Memory B cell (primary cell): ENCODE results near the gene PHF20.
"Not testable (repeated sequence)": the region's sequence is repeated elsewhere in the genome, so short reads cannot be mapped to it uniquely, and the experiment has no call there.

ENCODE experiments used
- ATAC-seq: fragments of 150-1000 bp; cut with Tn5 transposase; 2 replicates; pipeline ENCODE4 v1.10.0; 2021; ENCODE audit warnings: low read depth, mild to moderate bottlenecking, moderate library complexity
- DNase-seq, 2 donors: peaks; one replicate each; pipeline ENCODE4 v3.0.0; 2022; ENCODE audit warnings: low spot score in 2 of 2
- H3K27ac Mint-ChIP-seq: one replicate; pipeline ENCODE4 v1.8.0; 2022; ENCODE audit warnings: mild to moderate bottlenecking, moderate library complexity, mixed read lengths
- H3K27me3 Mint-ChIP-seq: one replicate; pipeline ENCODE4 v1.8.0; 2022; ENCODE audit warnings: mixed read lengths
- H3K36me3 Mint-ChIP-seq: one replicate; pipeline ENCODE4 v1.8.0; 2022; ENCODE audit warnings: mild to moderate bottlenecking, mixed read lengths
- H3K4me1 Mint-ChIP-seq: one replicate; pipeline ENCODE4 v1.8.0; 2022; ENCODE audit warnings: mixed read lengths
- H3K4me3 Mint-ChIP-seq: one replicate; pipeline ENCODE4 v1.8.0; 2022; ENCODE audit warnings: mild to moderate bottlenecking, moderate library complexity, mixed read lengths
- H3K9me3 Mint-ChIP-seq: one replicate; pipeline ENCODE4 v1.8.0; 2022; ENCODE audit warnings: mixed read lengths

The PHF20 gene

DNA sequence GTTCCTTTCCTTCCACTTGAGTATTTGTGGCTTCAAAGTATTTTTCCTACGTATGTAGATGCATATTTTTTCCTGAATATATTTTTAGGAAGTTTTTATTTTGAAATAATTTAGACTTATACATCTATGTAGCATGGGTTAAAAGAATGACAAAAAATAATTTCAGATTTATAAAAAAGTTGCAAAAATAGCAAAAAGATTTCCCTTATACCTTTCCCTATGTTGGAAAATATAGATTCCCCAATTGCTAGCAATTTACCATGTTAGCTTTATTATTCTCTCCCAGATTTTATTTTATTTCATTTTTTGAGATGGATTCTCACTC, 112.7 kb downstream of the PHF20 start:
- no peak overlapping the region for H3K4me3 Mint-ChIP-seq
- no peaks in the 10 kb centered on the region for H3K27me3 Mint-ChIP-seq
- ATAC-seq (no peak), DNase-seq (no peak)
- H3K9me3 Mint-ChIP-seq: no peaks in the 10 kb centered on the region
- H3K27ac Mint-ChIP-seq: peak overlapping the region; percentile 62
- H3K36me3 Mint-ChIP-seq: peaks cover 10% of the 10 kb centered on the region
- peaks cover 10% of the 10 kb centered on the region for H3K4me1 Mint-ChIP-seq

DNA sequence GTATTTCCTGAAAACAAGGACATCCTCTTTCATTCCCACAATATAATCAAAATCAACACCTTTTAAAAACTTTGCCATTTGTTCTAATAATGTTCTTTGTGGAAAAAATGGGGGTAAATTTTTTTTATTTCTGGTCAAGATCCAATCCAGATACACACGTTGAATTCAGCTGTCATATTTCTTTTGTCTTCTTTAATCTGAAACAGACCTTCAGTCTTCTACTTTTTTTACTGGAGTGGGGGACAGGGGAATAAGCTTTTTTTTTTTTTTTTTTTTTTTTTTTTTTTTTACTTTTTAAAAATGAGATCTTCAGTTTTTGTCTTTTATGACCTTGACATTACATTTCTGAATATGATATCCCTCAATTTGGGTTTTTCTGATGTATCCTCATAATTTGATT, 113.4 kb downstream of the PHF20 start:
- DNase-seq (no peak), ATAC-seq (no peak)
- no peaks in the 10 kb centered on the region for H3K27me3 Mint-ChIP-seq
- H3K4me1 Mint-ChIP-seq: peaks cover 10% of the 10 kb centered on the region
- peaks cover 8% of the 10 kb centered on the region for H3K36me3 Mint-ChIP-seq
- no peak overlapping the region for H3K4me3 Mint-ChIP-seq
- H3K27ac Mint-ChIP-seq: no peak overlapping the region
- H3K9me3 Mint-ChIP-seq: no peaks in the 10 kb centered on the region

DNA sequence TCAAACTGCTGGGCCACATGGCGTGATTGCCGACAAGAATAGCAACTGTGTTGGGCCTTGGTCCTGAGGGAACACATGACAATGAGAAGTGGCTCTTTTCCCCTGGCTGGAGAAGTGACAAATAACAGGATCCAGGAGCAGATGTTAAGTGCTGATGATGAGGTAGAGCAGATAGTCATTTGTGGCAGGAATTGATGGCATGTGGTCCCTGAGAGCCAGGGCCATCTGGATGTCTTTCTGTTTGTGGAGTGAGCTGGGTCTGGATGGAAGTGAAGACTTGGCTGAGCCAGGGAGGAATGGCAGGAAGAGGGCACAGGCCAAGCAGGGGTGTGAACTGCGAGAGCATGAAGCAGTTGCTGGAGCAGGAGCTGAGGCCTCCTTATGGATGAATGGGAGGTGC, 114.7 kb downstream of the PHF20 start:
- no peak overlapping the region for H3K27ac Mint-ChIP-seq
- no peak for ATAC-seq
- H3K36me3 Mint-ChIP-seq: peaks cover 10% of the 10 kb centered on the region
- no peak for DNase-seq
- no peak overlapping the region for H3K4me3 Mint-ChIP-seq
- peaks cover 10% of the 10 kb centered on the region for H3K4me1 Mint-ChIP-seq
- H3K9me3 Mint-ChIP-seq: no peaks in the 10 kb centered on the region
- no peaks in the 10 kb centered on the region for H3K27me3 Mint-ChIP-seq

DNA sequence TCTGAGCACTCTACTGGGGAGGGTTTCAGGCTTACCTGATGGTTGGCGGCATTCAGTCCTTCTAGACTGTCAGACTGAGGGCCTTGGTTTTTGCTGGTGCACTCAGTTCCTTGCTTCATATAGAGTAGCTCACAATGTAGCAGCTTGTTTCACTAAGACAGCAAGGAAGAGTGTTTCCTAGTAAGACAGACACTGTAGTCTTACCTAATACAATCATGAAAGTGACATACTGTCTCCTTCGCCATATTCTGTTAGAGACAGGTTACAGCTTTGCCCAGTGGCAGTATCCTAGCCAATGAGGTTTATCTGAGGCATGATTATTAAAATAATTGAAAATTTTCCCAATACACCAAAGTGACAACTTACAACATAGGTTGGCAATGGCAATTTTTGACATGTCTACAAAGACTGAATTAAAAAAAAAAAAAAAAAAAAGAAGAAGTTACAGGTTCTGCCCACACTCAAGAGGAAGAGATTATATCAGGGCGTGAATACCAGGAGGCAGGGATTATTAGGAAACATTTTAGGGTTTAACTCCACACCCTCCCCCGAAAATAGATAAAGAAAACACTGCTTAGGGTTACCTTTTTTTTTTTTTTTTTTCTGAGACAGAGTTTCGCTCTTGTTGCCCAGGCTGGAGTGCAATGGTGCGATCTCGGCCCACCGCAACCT, 115.7 kb downstream of the PHF20 start:
- peaks cover 10% of the 10 kb centered on the region for H3K36me3 Mint-ChIP-seq
- H3K9me3 Mint-ChIP-seq: no peaks in the 10 kb centered on the region
- DNase-seq: no peak

DNA sequence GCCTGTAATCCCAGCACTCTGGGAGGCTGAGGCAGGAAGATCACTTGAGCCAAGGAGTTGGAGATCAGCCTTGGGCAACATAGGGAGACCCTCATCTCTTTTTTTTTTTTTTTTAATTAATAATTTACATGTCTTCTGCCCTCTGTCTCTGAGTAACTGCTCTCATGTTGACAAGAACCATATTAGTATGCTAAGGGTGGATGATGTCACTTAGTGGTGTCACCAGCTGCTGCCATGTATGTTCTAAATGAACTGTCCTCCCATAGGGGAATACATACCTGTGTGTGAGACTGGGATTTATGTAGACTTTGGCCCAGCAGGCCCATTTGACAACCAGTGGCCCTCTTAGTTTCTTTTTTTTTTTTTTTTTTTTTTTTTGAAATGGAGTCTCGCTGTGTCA, 116.8 kb downstream of the PHF20 start:
- H3K9me3 Mint-ChIP-seq: no peaks in the 10 kb centered on the region
- no peak overlapping the region for H3K4me3 Mint-ChIP-seq
- ATAC-seq: no peak
- H3K36me3 Mint-ChIP-seq: peaks cover 10% of the 10 kb centered on the region
- H3K4me1 Mint-ChIP-seq: peaks cover 10% of the 10 kb centered on the region
- H3K27me3 Mint-ChIP-seq: no peaks in the 10 kb centered on the region
- DNase-seq: no peak
- peak overlapping the region; percentile 14 for H3K27ac Mint-ChIP-seq

More for the DNA sequence above, 115.7 kb downstream of the PHF20 start:
- peaks cover 10% of the 10 kb centered on the region for H3K4me1 Mint-ChIP-seq
- ATAC-seq: no peak
- no peak overlapping the region for H3K27ac Mint-ChIP-seq
- no peaks in the 10 kb centered on the region for H3K27me3 Mint-ChIP-seq
- H3K4me3 Mint-ChIP-seq: no peak overlapping the region

DNA sequence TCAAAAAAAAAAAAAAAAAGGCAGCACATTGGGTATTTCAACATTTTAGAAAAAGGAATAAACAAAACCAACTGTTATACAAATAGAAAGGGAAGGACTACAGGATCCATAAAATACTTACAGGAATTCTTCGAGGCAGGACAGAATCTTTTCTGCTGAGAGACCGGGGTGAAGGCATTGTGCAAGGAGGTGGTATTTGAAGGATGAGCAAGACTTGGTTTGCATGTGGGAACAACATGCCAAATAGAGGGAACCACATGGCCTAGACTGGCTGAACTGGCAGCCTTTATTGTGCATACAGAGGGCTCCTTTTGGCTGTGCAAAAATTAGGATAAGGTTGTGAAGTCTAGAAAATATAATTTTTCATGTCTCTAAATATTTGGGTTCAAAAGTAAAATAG, 119.6 kb downstream of the PHF20 start:
- Mint-ChIP-seq H3K4me1 (peaks cover 6% of the 10 kb centered on the region), H3K9me3 (no peaks in the 10 kb centered on the region), H3K27me3 (no peaks in the 10 kb centered on the region), H3K4me3 (no peak overlapping the region), H3K27ac (peak overlapping the region; percentile 57), H3K36me3 (peaks cover 9% of the 10 kb centered on the region)
- DNase-seq: no peak
- ATAC-seq: no peak

DNA sequence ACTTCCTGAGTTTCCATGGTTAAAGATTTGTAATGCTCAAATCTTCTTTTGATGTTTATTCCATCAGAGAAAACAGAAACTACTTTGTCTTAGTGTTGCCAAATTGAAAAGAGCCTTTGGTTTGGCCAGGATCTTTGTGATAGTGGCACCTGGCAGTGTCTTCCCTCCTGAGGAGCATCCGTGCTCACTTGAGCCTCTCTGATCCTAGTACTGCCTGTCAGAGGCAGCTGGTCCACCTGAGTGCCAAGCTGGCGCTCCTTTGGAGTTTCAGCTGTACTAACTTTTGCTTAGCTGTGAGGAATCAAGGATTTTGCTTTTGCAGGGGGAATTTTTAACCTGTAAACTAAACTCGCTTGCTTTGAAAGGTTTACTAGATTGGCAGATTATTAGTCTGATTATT, 121.1 kb downstream of the PHF20 start:
- peaks cover 2% of the 10 kb centered on the region for H3K4me1 Mint-ChIP-seq
- no peaks in the 10 kb centered on the region for H3K9me3 Mint-ChIP-seq
- no peak for DNase-seq
- no peak for ATAC-seq
- no peak overlapping the region for H3K27ac Mint-ChIP-seq
- H3K36me3 Mint-ChIP-seq: peaks cover 7% of the 10 kb centered on the region
- H3K4me3 Mint-ChIP-seq: no peak overlapping the region
- no peaks in the 10 kb centered on the region for H3K27me3 Mint-ChIP-seq

DNA sequence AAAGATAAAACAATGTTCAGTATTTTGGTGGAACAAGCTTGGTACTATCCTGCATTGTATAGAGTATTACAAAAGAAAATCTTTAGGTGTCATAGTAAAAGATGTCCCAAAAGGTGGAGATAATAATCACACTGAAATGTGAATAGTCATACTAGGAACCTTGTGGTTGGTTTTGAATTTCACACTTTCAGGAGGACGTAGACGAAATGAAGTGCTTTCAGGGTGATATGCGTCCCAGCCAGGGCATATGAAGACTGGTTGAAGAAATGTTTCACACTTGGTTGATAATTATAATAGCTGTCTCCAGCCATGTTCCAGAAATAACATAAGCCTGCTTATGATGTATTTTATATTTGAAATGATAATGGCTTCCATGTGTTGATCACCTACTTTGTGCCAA, 122.1 kb downstream of the PHF20 start:
- Mint-ChIP-seq H3K9me3 (no peaks in the 10 kb centered on the region), H3K4me1 (peaks cover 2% of the 10 kb centered on the region), H3K36me3 (peaks cover 9% of the 10 kb centered on the region), H3K27me3 (no peaks in the 10 kb centered on the region), H3K4me3 (no peak overlapping the region), H3K27ac (no peak overlapping the region)
- ATAC-seq (no peak), DNase-seq (no peak)

DNA sequence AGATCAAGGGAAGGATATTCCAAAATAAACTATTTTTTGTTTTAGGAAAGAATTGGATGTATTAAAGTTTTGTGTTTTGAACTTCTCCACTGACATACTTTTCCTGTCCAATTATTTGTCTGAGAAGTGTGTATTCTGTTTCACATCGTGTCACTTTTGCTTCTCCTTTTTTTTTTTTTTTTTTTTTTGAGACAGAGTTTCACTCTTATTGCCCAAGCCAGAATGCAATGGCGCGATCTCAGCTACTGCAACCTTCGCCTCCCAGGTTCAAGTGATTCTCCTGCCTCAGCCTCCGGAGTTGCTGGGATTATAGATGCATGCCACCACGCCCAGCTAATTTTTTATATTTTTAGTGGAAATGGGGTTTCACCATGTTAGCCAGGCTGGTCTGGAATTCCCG, 123.7 kb downstream of the PHF20 start:
- not testable (repeated sequence) for H3K4me3 Mint-ChIP-seq, H3K36me3 Mint-ChIP-seq, H3K27ac Mint-ChIP-seq, H3K27me3 Mint-ChIP-seq, H3K9me3 Mint-ChIP-seq, DNase-seq, H3K4me1 Mint-ChIP-seq
- peak; percentile 66 for ATAC-seq

DNA sequence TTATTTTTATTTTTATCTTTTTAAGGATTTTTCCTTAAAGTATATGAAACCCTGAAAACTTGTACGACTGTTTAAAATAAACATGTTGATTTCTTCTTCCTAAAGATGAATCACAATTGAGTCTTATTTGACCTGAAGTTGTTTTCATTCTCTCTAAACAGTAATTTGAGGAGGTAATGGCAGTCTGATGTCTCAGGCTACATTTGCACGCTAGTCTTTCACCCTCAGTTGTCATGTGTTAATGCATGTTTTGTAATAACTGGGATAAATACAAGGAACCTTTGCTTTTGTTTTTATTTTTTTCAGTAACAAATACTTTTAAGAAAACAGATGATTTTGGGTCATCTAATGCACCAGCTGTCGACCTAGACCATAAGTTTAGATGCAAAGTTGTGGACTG, 127.2 kb downstream of the PHF20 start:
- DNase-seq (no peak), ATAC-seq (no peak)
- Mint-ChIP-seq H3K4me3 (no peak overlapping the region), H3K9me3 (no peaks in the 10 kb centered on the region), H3K36me3 (peaks cover 12% of the 10 kb centered on the region), H3K27me3 (no peaks in the 10 kb centered on the region), H3K4me1 (peaks cover 5% of the 10 kb centered on the region), H3K27ac (no peak overlapping the region)

DNA sequence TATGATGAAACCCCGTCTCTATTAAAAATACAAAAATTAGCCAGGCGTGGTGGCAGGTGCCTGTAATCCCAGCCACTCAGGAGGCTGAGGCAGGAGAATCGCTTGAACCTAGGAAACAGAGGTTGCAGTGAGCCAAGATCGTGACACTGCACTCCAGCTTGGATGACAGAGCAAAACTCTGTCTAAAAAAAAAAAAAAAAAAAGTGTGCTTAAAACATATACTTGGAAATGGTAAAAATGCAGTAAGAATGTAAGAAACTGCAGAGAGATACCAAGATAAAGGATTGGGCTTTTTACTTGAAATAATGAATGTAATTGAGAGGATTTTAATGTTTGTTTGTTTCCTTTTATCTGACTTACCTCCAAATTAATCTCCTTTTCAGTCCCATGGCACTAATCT, 129.4 kb downstream of the PHF20 start:
- not testable (repeated sequence) for H3K4me3 Mint-ChIP-seq, DNase-seq, ATAC-seq, H3K4me1 Mint-ChIP-seq, H3K27me3 Mint-ChIP-seq, H3K9me3 Mint-ChIP-seq
- Mint-ChIP-seq H3K27ac (peak overlapping the region; percentile 12), H3K36me3 (peaks cover 30% of the 10 kb centered on the region)

DNA sequence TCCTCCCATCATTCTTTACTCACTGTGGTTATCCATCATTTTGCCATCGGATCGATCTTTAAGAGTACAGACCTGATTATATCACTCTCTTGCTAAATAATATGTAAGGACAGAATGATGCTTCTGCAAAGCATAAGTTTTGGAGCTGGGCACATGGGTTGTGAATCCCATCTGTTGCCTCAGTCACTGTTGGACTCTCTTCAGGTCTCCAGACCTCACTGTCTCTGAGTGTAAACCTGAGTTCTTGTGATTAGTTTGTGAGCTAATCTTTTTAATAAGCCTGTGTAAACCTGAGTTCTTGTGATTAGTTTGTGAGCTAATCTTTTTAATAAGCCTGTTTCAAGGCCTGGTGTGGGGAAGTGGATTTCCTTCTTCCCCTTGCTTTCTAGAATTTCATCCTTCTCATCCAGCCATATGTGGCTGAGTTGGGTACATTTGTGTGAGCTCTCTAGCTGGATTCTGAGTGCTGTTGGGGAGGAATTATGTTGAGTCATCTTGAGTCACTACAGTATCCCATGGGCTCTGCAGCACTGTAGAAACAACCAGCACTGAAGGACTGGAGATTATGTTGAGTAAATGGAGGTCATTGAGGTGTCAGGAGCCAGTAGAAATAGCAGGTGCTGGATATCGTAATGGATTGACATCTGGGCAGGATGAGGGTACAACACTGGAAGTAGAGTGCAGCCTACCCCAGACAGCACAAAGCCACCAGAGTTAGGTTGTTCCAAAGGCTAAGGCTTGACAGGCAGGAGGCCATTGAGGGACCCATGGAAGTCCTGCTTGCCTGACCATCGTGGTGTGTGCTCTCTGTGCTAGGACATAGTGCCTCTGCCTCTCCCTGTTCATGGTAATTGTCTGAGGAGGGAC, 130.1 kb downstream of the PHF20 start:
- Mint-ChIP-seq H3K36me3 (peaks cover 30% of the 10 kb centered on the region), H3K4me3 (no peak overlapping the region), H3K9me3 (no peaks in the 10 kb centered on the region), H3K27ac (peak overlapping the region; percentile 12), H3K4me1 (peaks cover 9% of the 10 kb centered on the region), H3K27me3 (no peaks in the 10 kb centered on the region)
- ATAC-seq (no peak), DNase-seq (no peak)

DNA sequence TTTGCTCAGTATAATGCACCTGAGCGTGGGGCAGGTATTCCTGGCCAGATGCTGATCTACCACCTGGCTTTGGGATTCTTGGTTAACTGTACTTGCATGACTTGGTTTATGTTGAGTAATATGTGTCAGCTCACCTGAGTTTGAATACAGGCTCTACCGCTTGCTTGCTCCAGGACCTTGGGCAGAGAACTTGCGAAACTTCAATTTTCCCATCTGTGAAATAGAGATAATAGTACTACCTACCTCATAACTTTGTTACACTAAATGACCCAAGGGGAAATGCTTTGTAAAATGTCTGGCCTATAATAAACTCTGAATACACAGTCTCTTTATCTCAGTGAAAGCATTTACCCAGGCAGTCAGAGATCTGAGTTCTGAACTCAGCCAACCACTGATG, 130.7 kb downstream of the PHF20 start:
- ATAC-seq (no peak), DNase-seq (no peak)
- Mint-ChIP-seq H3K4me1 (peaks cover 9% of the 10 kb centered on the region), H3K9me3 (no peaks in the 10 kb centered on the region), H3K4me3 (no peak overlapping the region), H3K27me3 (no peaks in the 10 kb centered on the region), H3K27ac (no peak overlapping the region), H3K36me3 (peaks cover 33% of the 10 kb centered on the region)

DNA sequence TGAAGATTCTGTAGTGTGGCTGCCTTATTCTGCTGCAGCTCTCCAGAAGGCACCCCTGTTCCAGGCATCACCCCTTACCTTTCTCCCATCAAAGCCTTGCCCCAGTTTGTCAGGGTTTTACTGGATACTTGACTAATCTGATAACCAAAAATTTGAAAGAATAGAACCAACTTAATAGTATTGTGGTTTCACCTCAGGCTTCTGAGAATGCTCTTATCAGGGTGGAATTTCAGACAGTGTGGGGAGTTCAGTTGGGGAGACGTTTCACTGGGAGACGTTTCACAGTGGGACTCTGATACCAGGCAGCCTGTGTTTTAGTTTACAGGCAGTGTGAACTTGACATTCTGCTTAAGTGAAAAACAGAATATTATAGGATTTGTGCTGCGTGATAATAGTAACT, 132.0 kb downstream of the PHF20 start:
- no peak for DNase-seq
- Mint-ChIP-seq H3K4me1 (peaks cover 18% of the 10 kb centered on the region), H3K9me3 (no peaks in the 10 kb centered on the region), H3K4me3 (no peak overlapping the region), H3K27ac (no peak overlapping the region), H3K36me3 (peaks cover 38% of the 10 kb centered on the region), H3K27me3 (no peaks in the 10 kb centered on the region)
- no peak for ATAC-seq
